NCI-H2227 (cell line): ENCODE measurements around the gene TMEM269.
"Not testable (repeated sequence)": the region's sequence is repeated elsewhere in the genome, so short reads cannot be mapped to it uniquely, and the experiment has no call there.

Source experiments
- DNase-seq: peaks from one replicate; lab custom pipeline; 2025; ENCODE audit not compliant: unreplicated experiment; lab: John Stamatoyannopoulos, UW

The TMEM269 gene

DNA sequence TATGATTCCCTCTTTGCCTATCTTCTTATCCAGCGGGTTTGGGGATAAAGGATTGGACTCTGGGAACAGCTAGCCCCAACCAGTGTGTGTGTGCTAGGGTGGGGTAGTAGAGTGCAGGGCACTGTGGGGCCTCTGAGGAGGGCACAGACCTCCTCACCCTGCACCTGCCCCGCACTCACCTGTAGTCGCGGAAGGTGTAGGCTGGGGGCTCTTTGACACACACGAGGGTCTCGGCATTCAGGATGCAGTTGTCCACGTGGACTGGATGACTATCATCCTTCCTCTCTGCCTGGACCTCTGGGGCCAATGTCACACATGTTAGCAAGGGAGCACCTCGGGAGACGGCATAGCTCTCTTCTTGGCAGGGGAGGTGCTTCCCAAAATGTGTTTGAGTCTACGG is 36.8 kb upstream of the TMEM269 start:
- no peak for DNase-seq

DNA sequence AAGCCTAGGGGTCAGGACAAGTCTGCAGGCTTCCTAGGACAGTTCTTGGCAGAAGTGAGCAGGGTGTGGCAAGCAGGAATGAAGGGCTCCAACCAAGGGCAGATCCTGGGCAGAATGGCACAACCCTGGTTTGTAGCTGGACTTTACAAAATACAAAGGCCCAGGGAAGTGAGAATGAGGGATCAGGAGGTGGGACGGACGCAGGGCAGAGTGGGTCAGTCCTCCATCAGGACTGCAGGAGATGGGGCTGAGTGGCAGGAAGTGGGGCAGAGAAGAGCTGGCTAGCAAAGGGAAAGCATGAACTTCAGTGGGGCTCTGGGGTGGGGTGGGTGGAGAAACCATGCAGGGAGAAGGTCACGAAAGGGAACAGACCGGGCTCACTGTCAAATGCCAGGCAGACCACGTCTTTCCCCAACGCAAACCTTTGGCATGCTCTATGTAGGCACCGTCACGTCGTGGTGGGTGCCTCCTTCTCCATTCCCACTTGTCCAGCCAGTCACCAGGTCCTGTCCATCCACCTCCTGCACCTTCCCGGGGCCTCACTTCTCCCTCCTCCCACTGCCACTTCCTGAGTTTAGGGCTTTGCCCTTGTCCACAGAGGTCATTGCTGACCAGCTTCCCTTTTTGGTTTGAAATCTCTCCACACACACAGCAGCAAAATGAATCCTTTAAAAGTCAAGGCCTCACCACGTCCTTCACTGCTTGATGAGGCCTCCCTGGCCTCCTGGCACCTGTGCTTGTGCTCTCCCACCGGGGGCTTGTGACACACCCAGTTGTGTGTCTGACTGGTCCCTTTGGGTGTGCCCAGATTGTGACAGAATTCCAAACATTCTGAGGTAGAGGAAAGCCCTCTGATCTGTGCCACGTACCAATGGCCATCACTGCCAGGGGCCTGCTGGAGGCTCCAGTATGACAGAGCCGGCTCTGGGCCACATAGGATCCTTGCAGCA is 36.1 kb upstream of the TMEM269 start:
- no peak for DNase-seq

DNA sequence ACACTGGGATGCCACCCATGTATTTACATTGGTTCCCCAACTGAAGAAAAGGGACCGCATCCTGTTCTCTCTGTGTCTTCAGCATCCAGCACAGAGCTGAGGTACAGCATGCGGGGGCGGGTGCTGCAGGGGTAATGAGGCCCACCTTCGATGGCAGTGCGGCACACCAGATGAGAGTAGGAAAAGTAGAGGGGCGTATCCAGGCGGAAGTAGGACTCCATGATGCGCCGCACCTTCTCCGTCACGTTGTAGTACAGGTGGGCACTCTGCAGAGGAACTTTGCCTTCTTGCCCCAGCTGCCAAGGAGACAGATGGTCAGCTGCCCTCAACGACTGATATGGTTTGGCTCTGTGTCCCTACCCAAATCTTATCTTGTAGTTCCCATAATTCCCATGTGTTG is 34.8 kb upstream of the TMEM269 start:
- DNase-seq: no peak

DNA sequence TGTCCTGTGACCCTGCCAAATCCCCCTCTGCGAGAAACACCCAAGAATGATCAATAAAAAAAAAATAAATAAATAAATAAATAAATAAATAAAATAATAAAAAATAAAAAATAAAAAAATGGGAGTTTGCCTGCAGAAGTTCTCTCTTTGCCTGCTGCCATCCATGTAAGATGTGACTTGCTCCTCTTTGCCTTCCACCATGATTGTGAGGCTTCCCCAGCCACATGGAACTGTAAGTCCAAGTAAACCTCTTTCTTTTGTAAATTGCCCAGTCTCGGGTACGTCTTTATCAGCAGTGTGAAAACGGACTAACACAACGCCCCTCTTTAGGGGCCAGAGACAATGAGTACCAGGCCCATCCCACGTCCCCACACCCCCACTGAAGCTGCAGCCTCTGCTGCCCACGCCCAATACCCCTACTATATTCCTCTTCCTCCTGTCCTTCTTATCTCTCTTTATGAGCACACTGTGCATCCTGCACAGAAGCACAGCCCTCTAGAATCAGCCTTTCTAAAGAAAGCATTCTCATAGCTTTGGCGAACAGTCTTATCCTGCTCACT is 33.2 kb upstream of the TMEM269 start:
- DNase-seq: not testable (repeated sequence)

DNA sequence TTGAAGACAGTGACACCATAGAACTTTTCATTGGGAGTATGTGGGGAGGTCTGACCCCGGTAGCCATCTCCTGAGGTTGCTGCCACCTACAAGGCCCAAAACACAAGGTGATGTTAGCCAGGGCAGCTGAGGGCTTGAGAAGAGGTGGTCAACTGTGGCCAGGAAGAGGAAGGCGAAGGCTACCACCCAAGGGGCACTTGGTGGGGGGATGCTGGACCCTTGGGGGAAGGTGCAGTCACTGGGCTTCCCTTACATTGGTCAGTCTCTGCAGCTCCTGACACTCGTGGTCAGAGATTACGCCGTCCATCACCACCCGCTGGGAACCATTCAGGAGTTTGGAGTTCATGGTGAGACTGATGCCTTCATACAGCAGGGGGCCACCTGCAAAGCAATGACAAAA is 32.5 kb upstream of the TMEM269 start:
- no peak for DNase-seq

DNA sequence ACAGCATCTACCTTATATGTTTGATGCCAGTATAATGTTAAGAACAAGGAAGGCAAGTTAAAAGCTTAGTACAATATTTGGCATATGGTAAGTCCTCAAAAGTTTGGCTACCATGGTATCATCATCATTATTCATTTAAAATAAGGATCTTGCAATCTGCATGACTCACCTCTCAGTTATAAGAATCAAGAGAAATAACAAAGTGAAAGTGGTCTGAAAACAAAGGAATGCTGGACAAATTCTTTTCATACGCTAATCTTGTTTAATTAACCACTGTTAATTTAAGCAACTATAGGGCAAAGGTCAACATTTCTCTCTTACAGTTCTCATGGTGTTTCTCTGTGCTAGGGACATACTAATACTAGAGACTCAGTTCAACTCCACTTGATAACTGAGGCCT is 31.7 kb upstream of the TMEM269 start:
- DNase-seq: no peak

DNA sequence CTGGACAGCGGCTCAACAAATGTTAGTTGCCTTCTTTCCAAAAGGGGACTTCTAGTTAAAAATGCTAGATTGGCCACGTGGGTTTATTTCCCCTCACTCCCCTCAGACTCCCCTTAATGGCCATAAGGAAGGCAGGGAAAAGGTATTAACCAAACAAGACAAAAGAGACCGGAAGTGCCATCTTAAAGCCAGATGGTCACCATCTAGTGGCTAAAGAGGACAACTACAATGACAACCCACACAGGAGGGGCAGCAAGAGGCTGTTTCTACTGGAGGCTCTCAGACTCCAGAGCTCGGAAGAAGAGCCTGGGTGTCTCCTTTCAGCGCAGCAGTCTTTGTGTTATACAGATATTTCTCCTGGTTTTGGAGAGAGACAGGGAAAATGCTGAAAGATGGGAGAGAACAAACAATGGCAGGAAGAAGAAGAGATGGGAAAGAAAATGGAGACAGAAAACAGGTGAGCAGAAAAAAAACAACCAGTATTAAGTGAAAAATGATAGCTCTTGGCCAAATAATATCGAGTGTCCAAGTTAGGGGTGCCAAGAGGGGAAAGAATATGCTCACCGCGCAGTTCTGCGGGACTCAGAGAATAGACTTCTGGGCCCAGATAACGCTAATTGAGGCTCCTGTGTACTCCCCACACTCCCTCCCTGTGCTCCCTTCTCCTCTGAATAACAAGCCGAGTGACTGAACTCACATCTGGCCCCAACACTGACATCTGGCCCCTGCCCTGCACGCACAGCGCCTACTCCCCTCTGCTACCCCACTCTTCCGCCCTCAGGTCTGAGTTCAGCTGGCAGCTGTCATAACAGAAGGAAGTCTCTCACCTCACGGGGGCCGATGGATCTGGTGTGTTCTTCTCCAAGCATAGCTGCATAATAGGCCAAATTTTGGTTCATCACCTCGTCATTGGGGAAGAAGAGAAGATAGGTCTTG is 27.6 kb upstream of the TMEM269 start:
- peak; percentile 79 for DNase-seq

DNA sequence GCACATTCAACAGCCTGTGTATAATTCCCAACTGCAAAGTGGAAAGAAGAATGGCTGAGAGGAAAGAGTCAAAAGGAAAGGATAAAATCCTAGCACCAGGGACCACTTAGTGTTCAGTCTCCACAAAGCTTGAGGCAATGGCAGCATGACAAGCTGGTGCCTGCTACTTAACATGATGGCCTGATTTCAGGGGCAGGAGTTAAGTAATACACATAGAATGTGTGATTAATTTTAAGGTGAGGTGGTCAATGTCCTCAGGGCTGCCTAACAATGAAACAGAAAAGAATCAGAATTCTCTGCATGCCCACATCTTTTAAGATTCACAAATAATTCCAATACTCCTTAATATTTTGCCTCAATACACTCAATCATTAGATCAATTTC is 26.9 kb upstream of the TMEM269 start:
- no peak for DNase-seq

- no peak for DNase-seq
Observed at GRCh38 chr1:42758641-42759040, 26.1 kb upstream of the TMEM269 start.

DNA sequence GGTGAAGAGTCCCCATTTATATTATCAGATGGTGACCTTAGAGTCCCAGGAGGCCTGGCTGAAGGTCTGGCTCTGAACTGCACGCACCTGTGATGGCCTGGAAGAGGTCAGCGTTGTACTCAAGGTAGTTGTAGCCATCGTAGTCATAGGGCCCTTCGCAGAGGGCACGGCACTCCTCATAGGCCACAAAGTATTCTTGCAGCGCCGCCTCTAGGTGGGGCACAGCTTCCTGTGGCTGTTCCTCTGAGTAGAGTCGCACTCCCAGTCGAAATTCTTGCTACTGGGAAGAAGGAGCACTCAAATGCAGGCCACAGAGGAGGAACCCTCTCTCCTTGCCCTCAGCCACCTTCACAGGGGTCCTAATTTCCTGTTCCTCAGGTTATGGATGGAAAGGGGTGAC is 25.7 kb upstream of the TMEM269 start:
- no peak for DNase-seq

DNA sequence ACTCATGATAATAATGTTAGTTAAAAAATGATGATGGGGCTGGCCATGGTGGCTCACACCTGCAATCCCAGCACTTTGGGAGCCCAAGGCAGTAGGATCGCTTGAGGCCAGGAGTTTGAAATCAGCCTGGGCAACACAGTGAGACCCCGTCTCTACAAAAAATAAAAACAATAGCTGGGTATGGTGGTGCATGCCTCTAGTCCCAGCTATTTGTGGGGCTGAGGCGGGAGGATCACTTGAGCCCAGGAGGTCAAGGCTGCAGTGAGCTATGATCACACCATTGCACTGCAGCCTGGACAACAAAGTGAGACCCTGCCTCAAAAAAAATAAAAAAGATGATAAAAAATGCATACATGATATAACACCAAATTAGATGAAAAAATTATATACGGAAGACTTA is 23.2 kb upstream of the TMEM269 start:
- no peak for DNase-seq

DNA sequence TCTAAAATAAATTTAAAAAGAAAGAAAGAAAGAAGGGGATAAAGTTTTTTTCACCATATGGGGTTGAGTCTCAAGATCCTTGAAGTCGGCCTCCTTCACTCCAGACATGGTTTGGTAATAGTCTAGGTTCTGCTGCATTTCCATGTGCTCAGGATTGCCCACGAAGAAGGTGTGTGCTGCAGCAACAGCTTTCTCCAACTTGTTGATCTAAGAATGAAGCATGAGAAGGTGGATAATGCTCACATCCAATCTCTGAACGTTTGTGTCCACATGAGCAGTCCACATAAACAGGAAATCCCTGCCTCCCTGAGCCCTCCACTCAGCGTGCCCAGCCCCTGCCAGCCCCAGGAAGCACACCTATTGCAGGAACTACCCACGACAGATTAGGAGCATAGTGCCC is 22.5 kb upstream of the TMEM269 start:
- no peak for DNase-seq

- peak; percentile 11 for DNase-seq
Observed at GRCh38 chr1:42765269-42765668, 19.5 kb upstream of the TMEM269 start.

GRCh38 chr1:42765832-42766740 is 18.7 kb upstream of the TMEM269 start:
- DNase-seq: peak; percentile 78

- peak; percentile 100 for DNase-seq
Observed at GRCh38 chr1:42766741-42767509, 17.9 kb upstream of the TMEM269 start, which contains the start of the genes C1orf50 and P3H1. Gene C1orf50, plus strand, starts transcription at chr1:42767249. Its CDS starts 63 bp downstream, at chr1:42767312. Gene P3H1, minus strand, starts transcription at chr1:42767028. Its CDS starts 57 bp downstream, at chr1:42766971.

GRCh38 chr1:42767510-42768000 is 17.2 kb upstream of the TMEM269 start:
- DNase-seq: peak; percentile 67

GRCh38 chr1:42768172-42768571 is 16.6 kb upstream of the TMEM269 start:
- no peak for DNase-seq

- DNase-seq: no peak
Observed at GRCh38 chr1:42769811-42770210, 15.0 kb upstream of the TMEM269 start.

DNA sequence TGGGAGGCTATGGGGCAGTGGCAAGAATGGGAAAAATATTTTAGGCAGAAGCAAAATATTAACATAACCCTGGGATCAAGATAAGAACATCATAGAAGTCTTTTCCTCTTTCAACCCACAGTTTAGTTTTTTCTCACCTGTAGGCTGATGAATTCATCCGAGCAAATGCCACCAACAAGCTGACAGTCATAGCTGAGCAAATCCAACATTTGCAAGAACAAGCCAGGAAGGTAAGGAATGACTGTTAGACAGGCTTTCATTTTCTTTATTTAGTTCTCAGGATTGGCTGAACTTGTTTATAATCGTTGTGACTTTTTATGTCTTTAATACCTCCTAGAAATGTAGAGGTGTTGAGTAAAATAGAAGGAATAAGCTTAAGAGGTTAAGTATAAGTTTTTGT is 11.4 kb upstream of the TMEM269 start:
- DNase-seq: no peak
